Fibroblast of lung (primary cell): ENCODE data around the gene ELFN2. TPM values are rescaled to one million over a fixed set of nuclear protein-coding genes. Genes with fewer than 3 reads are reported as not detected.

Experiments used
- DNase-seq, 2 donors: peaks; one replicate each; pipeline versions ENCODE4 v3.0.0 to v3.0.0-alpha.2; 2010; ENCODE audit warnings: low read depth in 2 of 2
- H2AFZ ChIP-seq: 2 replicates; pipeline ENCODE4 v1.5.1; 2012; ENCODE audit warnings: low read length, control low read depth, inconsistent platforms
- H3K27ac ChIP-seq: 2 replicates; pipeline ENCODE4 v1.5.1; 2011; ENCODE audit warnings: low read length, control low read depth; ENCODE audit not compliant: insufficient read depth
- H3K27me3 ChIP-seq: 2 replicates; pipeline ENCODE4 v1.5.1; 2011; ENCODE audit warnings: mild to moderate bottlenecking, low read length; ENCODE audit not compliant: control insufficient read depth, insufficient read depth
- H3K36me3 ChIP-seq: 2 replicates; pipeline ENCODE4 v1.5.1; 2011; ENCODE audit warnings: low read length; ENCODE audit not compliant: control insufficient read depth, insufficient read depth
- H3K4me1 ChIP-seq: 2 replicates; pipeline ENCODE4 v1.5.1; 2011; ENCODE audit warnings: low read length; ENCODE audit not compliant: control insufficient read depth, insufficient read depth; ENCODE audit errors: extremely low read depth
- H3K4me2 ChIP-seq: 2 replicates; pipeline ENCODE4 v1.5.1; 2011; ENCODE audit warnings: low read length, control low read depth; ENCODE audit not compliant: insufficient read depth; ENCODE audit errors: extremely low read depth
- H3K4me3 ChIP-seq, 4 experiments: fragments of 200-600 bp in 1 of 4; sonication (generic) in 1 of 4; replicated peaks in 1 of 4; 2 replicates each; pipeline ENCODE4 v1.5.1; 2011 to 2016; ENCODE audit warnings: low read length in 4 of 4, low read depth in 3 of 4, mild to moderate bottlenecking in 3 of 4, control low read depth in 2 of 4, inconsistent platforms in 1 of 4, mixed read lengths in 1 of 4; ENCODE audit not compliant: insufficient read depth in 1 of 4; ENCODE audit errors: control extremely low read depth in 1 of 4
- H3K79me2 ChIP-seq: 2 replicates; pipeline ENCODE4 v1.5.1; 2012; ENCODE audit warnings: mild to moderate bottlenecking, low read length, inconsistent platforms; ENCODE audit not compliant: control insufficient read depth, insufficient read depth
- H3K9ac ChIP-seq: 2 replicates; pipeline ENCODE4 v1.5.1; 2011; ENCODE audit warnings: mild to moderate bottlenecking, low read length, control low read depth; ENCODE audit not compliant: insufficient read depth
- H3K9me3 ChIP-seq: 2 replicates; pipeline ENCODE4 v1.5.1; 2012; ENCODE audit warnings: low read depth, low read length; ENCODE audit not compliant: control insufficient read depth, insufficient read depth
- H4K20me1 ChIP-seq: 2 replicates; pipeline ENCODE4 v1.5.1; 2011; ENCODE audit warnings: low read length; ENCODE audit not compliant: control insufficient read depth, insufficient read depth; ENCODE audit errors: extremely low read depth
- CTCF ChIP-seq, 2 donors: IDR thresholded peaks in 1 of 2; conservative IDR thresholded peaks in 1 of 2; 1 replicate in 1 of 2; 2 replicates in 1 of 2; pipeline ENCODE4 v1.5.1; 2011 to 2012; ENCODE audit warnings: low read length in 2 of 2, control low read depth in 1 of 2, inconsistent platforms in 1 of 2, low read depth in 1 of 2, mild to moderate bottlenecking in 1 of 2
- EZH2 ChIP-seq: IDR thresholded peaks from 2 replicates; pipeline ENCODE4 v1.5.1; 2012; ENCODE audit warnings: low read length, control low read depth, mild to moderate bottlenecking; ENCODE audit errors: missing control alignments
- polyA plus RNA-seq, 2 donors: library from polyadenylated mRNA; depleted of rRNA in 1 of 2; stranded (reverse) in 1 of 2; unstranded in 1 of 2; fragments of >200 nt; gene quantifications; 2 replicates each; pipeline ENCODE4 v1.2.1, GENCODE V29; 2011 to 2012; ENCODE audit warnings: missing spikeins in 1 of 2
- total RNA-seq: library from RNA; depleted of rRNA; stranded (reverse); fragments of >200 nt; gene quantifications from 2 replicates; pipeline ENCODE4 v1.2.1, GENCODE V29; 2014

ELFN2 gene
- total and polyA plus RNA-seq, 2 donors (not counting 1 experiment from before 2014, with no cell fraction given), result under 0.01 to 0.02 TPM

GRCh38 chr22:37358917-37359316, 68.4 kb downstream of the ELFN2 start:
- Histone ChIP-seq H3K36me3 (no peaks in the 10 kb centered on the region), H3K9ac (no peak overlapping the region), H3K4me3 (no peak overlapping the region), H3K4me2 (no peak overlapping the region), H3K4me1 (no peaks in the 10 kb centered on the region), H3K27me3 (peaks cover 29% of the 10 kb centered on the region), H3K27ac (no peak overlapping the region), H2AFZ (no peak overlapping the region), H4K20me1 (no peaks in the 10 kb centered on the region), H3K79me2 (no peaks in the 10 kb centered on the region), H3K9me3 (no peaks in the 10 kb centered on the region)
- TF ChIP-seq CTCF (conservative IDR thresholded peaks at IDR 0.05 in 1 of 2, IDR thresholded peaks at IDR 0.05 in 1 of 2; ENCODE audit: low read depth in 1 of 2, low read length in 2 of 2) (no peak), EZH2 (no peak)
- no peak for DNase-seq

- TF ChIP-seq CTCF (conservative IDR thresholded peaks at IDR 0.05 in 1 of 2, IDR thresholded peaks at IDR 0.05 in 1 of 2; ENCODE audit: low read depth in 1 of 2, low read length in 2 of 2) (no peak), EZH2 (no peak)
- Histone ChIP-seq H3K36me3 (no peaks in the 10 kb centered on the region), H3K9me3 (no peaks in the 10 kb centered on the region), H4K20me1 (no peaks in the 10 kb centered on the region), H3K4me3 (no peak overlapping the region), H3K27me3 (peaks cover 33% of the 10 kb centered on the region), H3K4me2 (no peak overlapping the region), H3K9ac (no peak overlapping the region), H3K27ac (no peak overlapping the region), H3K4me1 (no peaks in the 10 kb centered on the region), H2AFZ (no peak overlapping the region), H3K79me2 (no peaks in the 10 kb centered on the region)
- no peak for DNase-seq
Observed at GRCh38 chr22:37358386-37358785, 68.9 kb downstream of the ELFN2 start.

- TF ChIP-seq CTCF (conservative IDR thresholded peaks at IDR 0.05 in 1 of 2, IDR thresholded peaks at IDR 0.05 in 1 of 2; ENCODE audit: low read depth in 1 of 2, low read length in 2 of 2), result no peak
- no peak for TF ChIP-seq EZH2
- peak in 1 of 2 donors; percentile 32 for DNase-seq
Observed at GRCh38 chr22:37357446-37358075, 69.7 kb downstream of the ELFN2 start.

More at GRCh38 chr22:37357446-37358075, 69.7 kb downstream of the ELFN2 start:
- Histone ChIP-seq H3K36me3 (no peaks in the 10 kb centered on the region), H3K79me2 (no peaks in the 10 kb centered on the region), H3K4me3 (no peak overlapping the region), H3K9ac (no peak overlapping the region), H3K4me1 (no peaks in the 10 kb centered on the region), H4K20me1 (no peaks in the 10 kb centered on the region), H3K27ac (no peak overlapping the region), H3K9me3 (no peaks in the 10 kb centered on the region), H2AFZ (no peak overlapping the region), H3K27me3 (peaks cover 31% of the 10 kb centered on the region), H3K4me2 (no peak overlapping the region)
